ENCODE results near the gene DUSP19. TPM values are rescaled to one million over a fixed set of nuclear protein-coding genes. Genes with fewer than 3 reads are reported as not detected.

Gene DUSP19
- total and polyA plus RNA-seq, 10 of the 15 experiments (the other 5 are each of a cell fraction or from before 2014, with no cell fraction given) = 0.16 to 1.7 (median 0.57) TPM

GRCh38 chr2:183057333-183057985, 21.1 kb upstream of the DUSP19 start:
- RAD21 ChIA-PET (ENCODE audit: unreplicated experiment) = interaction anchor here (0.7 kb wide), 1 partner anchor 102 kb away, joined by 3 read pairs; no protein-coding TSS in a partner anchor
- FAIRE-seq (no peak), ATAC-seq (peak; percentile 63), DNase-seq (ENCODE audit: low read depth, low spot score) (no peak)
- SMC1A ChIA-PET (ENCODE audit: uncharacterized antibody, unreplicated experiment) = no interaction called here
- in situ Hi-C loops (cut with MboI) (no loop called here), intact Hi-C loops (cut with micrococcal nuclease; ENCODE audit: unreplicated experiment) (no loop called here)
- Histone ChIP-seq H3K36me3 (ENCODE audit: control insufficient read depth in 2 of 2, insufficient read depth in 2 of 2, low read length in 1 of 2) (no peaks in the 10 kb centered on the region), H3K9me3 (replicated peaks; ENCODE audit: control insufficient read depth, insufficient read depth, low read length) (no peaks in the 10 kb centered on the region), H3K4me2 (ENCODE audit: control insufficient read depth, insufficient read depth) (peak overlapping the region; percentile 36), H3K4me3 (no peak overlapping the region), H2AFZ (ENCODE audit: control insufficient read depth, low read depth, low read length) (peak overlapping the region; percentile 40), H3K79me2 (ENCODE audit: control insufficient read depth, insufficient read depth, low read length) (no peaks in the 10 kb centered on the region), H3K4me1 (ENCODE audit: control insufficient read depth, insufficient read depth, low read length) (no peaks in the 10 kb centered on the region), H4K20me1 (ENCODE audit: control insufficient read depth, insufficient read depth) (no peaks in the 10 kb centered on the region), H3K27me3 (replicated peaks in 1 of 2; ENCODE audit: control insufficient read depth in 2 of 2, insufficient read depth in 2 of 2, low read length in 1 of 2) (no peaks in the 10 kb centered on the region), H3K27ac (ENCODE audit: control insufficient read depth, insufficient read depth) (no peak overlapping the region), H3K9ac (ENCODE audit: control insufficient read depth, insufficient read depth, low read length) (no peak overlapping the region)
- WGBS (ENCODE audit: insufficient coverage, insufficient replicate concordance, low lambda C conversion rate, missing lambda C conversion rate) = 20% methylated on average over 3 of the region's 3 CpGs
- BruUV-seq (replicated peaks) = no TSS peak
- TF ChIP-seq SRF (IDR thresholded peaks at IDR 0.05; ENCODE audit: low read depth in 2 of 2, low read length in 2 of 2) = no peak
- TF ChIP-seq RELA (IDR thresholded peaks at IDR 0.05; ENCODE audit: borderline replicate concordance, partially characterized antibody) = no peak
- TF ChIP-seq CEBPB (IDR thresholded peaks at IDR 0.05; ENCODE audit: borderline replicate concordance in 1 of 2, low read depth in 2 of 2, low read length in 2 of 2) = no peak
- TF ChIP-seq POLR2A (IDR thresholded peaks at IDR 0.05; ENCODE audit: low read depth, low read length) = no peak
- no peak for TF ChIP-seq RFX5 (IDR thresholded peaks at IDR 0.05; ENCODE audit: low read depth, low read length)
- POLR2A ChIA-PET = no interaction called here
- CTCF ChIA-PET = interaction anchor here (0.6 to 2.2 kb wide), 3 partner anchors 14 to 21 kb away, joined by 3 to 5 read pairs (median 3); partner anchors contain the start of gene DUSP19

GRCh38 chr2:183059561-183059960, 19.0 kb upstream of the DUSP19 start:
- no peak overlapping the region for H3K4me2 ChIP-seq (ENCODE audit: control insufficient read depth, insufficient read depth)
- no peak overlapping the region for H3K4me3 ChIP-seq
- no peak overlapping the region for H3K27ac ChIP-seq (ENCODE audit: control insufficient read depth, insufficient read depth)
- ChIA-PET CTCF (interaction anchor here (0.7 to 2.2 kb wide), 2 partner anchors 13 to 19 kb away, joined by 3 to 5 read pairs; partner anchors contain the start of gene DUSP19), SMC1A (ENCODE audit: uncharacterized antibody, unreplicated experiment) (no interaction called here), POLR2A (interaction anchor here (0.6 kb wide), 1 partner anchor 17 kb away, joined by 6 read pairs; no protein-coding TSS in a partner anchor), RAD21 (ENCODE audit: unreplicated experiment) (no interaction called here)
- no peak for TF ChIP-seq TCF3 (IDR thresholded peaks at IDR 0.05; ENCODE audit: borderline replicate concordance, insufficient read depth, low read depth, low read length)
- no peak for TF ChIP-seq JUND (IDR thresholded peaks at IDR 0.05; ENCODE audit: low read depth, low read length)
- no peak for TF ChIP-seq REST (IDR thresholded peaks at IDR 0.05; ENCODE audit: low read depth, low read length)
- TF ChIP-seq SMC3 (IDR thresholded peaks at IDR 0.05; ENCODE audit: borderline replicate concordance, low read length) = no peak
- intact Hi-C loops (cut with micrococcal nuclease; ENCODE audit: unreplicated experiment) (no loop called here), in situ Hi-C loops (cut with MboI) (no loop called here)
- no peak for ATAC-seq
- 6% methylated on average over 1 of the region's 1 CpG for WGBS (ENCODE audit: insufficient coverage, insufficient replicate concordance, low lambda C conversion rate, missing lambda C conversion rate)
- no peak for DNase-seq (ENCODE audit: low read depth, low spot score)
- H3K27me3 ChIP-seq (replicated peaks in 1 of 2; ENCODE audit: control insufficient read depth in 2 of 2, insufficient read depth in 2 of 2, low read length in 1 of 2) = no peaks in the 10 kb centered on the region
- H3K79me2 ChIP-seq (ENCODE audit: control insufficient read depth, insufficient read depth, low read length) = no peaks in the 10 kb centered on the region
- H3K9me3 ChIP-seq (replicated peaks; ENCODE audit: control insufficient read depth, insufficient read depth, low read length) = no peaks in the 10 kb centered on the region
- no peaks in the 10 kb centered on the region for H3K36me3 ChIP-seq (ENCODE audit: control insufficient read depth in 2 of 2, insufficient read depth in 2 of 2, low read length in 1 of 2)
- no peak for FAIRE-seq
- no peak overlapping the region for H2AFZ ChIP-seq (ENCODE audit: control insufficient read depth, low read depth, low read length)
- no TSS peak for BruUV-seq (replicated peaks)
- H3K9ac ChIP-seq (ENCODE audit: control insufficient read depth, insufficient read depth, low read length) = no peak overlapping the region
- H3K4me1 ChIP-seq (ENCODE audit: control insufficient read depth, insufficient read depth, low read length) = no peaks in the 10 kb centered on the region
- no peaks in the 10 kb centered on the region for H4K20me1 ChIP-seq (ENCODE audit: control insufficient read depth, insufficient read depth)
